GM21737 (cell line): ENCODE results near the gene VPREB1.
"Not testable (repeated sequence)": the region's sequence is repeated elsewhere in the genome, so short reads cannot be mapped to it uniquely, and the experiment has no call there.

ENCODE experiments used
- ATAC-seq: cut with Tn5 transposase; IDR thresholded peaks from one replicate; pipeline ENCODE4 v1.9.1; 2021; ENCODE audit warnings: mild to moderate bottlenecking, moderate library complexity; ENCODE audit not compliant: unreplicated experiment

VPREB1 gene

GRCh38 chr22:22245256-22245909 is 797 bp downstream of the VPREB1 start:
- ATAC-seq: no peak

DNA sequence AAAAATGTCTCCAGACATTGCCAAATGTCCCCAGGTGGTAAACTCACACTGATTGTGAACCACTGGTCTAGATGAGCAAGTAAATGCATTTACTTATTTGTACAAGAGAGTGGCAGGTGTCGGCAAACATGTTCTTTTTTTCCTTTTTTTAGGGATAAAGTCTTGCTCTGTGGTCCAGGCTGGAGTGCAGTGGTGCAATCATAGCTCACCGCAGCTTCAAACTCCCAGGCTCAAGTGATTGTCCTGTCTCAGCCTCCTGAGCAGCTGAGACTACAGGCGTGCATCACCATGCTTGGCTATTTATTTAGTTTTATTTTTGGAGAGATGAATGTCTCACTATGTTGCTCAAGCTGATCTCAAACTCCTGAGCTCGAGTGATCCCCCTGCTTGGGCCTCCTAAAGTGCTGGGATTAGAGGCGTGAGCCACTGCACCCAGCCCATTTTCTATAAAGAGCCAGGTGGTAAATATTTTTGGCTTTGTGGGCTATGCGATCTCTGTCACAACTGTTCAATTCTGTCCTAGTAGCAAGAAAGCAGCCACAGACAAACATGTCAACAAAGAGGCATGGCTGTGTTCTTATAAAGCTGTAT is 1.4 kb downstream of the VPREB1 start:
- no peak for ATAC-seq

DNA sequence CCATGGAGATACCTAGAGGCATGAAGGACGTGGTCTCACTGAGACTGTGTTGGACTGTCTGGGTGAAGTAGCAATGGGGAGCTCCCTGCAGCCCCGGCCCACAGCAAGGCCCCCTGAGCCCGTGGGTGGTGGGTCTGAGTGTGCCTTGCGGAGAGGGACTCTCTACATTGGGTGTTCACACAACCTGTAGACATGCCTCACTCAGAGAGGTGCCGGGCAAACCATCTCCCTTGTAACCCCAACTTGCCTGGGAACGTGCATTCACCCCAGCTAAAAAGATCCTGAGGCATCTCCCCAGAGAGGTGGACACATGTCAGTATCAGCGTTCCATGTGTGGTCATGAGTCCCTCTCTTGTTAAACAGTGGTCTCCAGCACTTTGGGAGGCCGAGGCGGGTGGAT is 2.1 kb downstream of the VPREB1 start:
- ATAC-seq: no peak

- ATAC-seq: no peak
These were observed 4.3 kb downstream of the VPREB1 start for GRCh38 chr22:22248878-22249277.

GRCh38 chr22:22250651-22251050 is 6.1 kb downstream of the VPREB1 start:
- ATAC-seq: not testable (repeated sequence)

DNA sequence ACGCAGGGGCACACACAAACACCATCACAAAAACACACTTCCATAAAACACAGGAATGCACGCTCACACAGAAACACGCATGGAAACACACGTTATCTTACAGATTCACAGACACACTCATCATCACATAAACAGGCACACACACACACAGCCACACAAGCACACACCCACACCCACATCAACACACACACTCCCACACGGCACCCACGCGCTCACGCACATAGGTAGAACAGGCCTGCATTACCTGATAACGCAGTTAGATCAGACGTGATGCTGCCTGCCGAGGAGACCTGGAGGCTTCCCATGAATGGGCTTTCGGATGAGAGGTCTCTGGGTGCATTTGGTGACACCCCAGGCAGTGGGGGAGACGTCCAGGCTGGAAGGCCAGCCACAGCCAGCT is 11.5 kb downstream of the VPREB1 start:
- ATAC-seq: not testable (repeated sequence)

DNA sequence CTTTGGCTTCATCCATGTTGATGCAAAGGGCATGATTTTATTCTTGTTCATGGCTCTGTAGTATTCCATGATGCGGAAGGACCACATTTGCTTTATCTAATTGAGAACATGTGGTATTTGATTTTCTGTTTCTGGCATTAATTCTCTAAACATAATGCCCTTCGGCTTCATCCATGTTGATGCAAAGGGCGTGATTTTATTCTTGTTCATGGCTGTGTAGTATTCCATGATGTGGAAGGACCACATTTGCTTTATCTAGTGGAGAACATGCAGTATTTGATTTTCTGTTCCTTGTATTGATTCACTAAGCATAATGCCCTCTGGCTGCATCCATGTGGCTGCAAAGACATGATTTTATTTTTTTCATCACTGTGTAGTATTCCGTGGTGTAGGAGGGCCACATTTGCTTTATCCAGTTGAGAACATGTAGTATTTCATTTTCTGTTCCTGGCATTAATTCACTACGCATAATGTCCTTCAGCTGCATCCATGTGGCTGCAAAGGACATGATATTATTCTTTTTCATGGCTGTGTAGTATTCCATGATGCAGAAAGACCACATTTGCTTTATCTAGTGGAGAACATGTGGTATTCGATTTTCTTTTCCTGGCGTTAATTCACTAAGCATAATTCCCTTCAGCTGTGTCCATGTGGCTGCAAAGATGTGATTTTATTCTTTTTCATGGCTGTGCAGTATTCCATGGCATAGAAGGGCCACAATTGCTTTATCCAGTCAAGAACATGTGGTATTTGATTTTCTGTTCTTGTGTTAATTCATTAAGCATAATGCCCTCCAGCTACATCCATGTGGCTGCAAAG is 14.2 kb downstream of the VPREB1 start:
- ATAC-seq: not testable (repeated sequence)

GRCh38 chr22:22260169-22260568 is 15.6 kb downstream of the VPREB1 start:
- ATAC-seq: not testable (repeated sequence)

DNA sequence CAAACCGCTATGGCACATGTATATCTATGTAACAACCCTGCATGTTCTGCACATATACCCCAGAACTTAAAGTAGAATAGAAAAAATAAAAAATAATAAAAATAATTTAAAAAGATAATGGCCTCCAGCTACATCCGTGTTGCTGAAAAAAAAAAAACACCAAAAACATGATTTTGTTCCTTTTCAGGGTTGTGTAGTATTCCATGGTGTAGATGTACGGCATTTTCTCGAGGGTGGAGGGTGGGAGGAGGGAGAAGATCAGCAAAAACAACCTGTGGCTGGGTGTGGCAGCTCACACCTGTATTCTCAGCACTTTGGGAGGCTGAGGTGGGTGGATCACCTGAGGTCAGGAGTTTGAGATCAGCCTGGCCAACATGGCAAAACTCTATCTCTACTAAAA is 16.0 kb downstream of the VPREB1 start:
- ATAC-seq: not testable (repeated sequence)

- ATAC-seq: not testable (repeated sequence)
These were observed 17.9 kb downstream of the VPREB1 start for GRCh38 chr22:22262332-22263074.

GRCh38 chr22:22263823-22264222 is 19.2 kb downstream of the VPREB1 start:
- ATAC-seq: not testable (repeated sequence)

DNA sequence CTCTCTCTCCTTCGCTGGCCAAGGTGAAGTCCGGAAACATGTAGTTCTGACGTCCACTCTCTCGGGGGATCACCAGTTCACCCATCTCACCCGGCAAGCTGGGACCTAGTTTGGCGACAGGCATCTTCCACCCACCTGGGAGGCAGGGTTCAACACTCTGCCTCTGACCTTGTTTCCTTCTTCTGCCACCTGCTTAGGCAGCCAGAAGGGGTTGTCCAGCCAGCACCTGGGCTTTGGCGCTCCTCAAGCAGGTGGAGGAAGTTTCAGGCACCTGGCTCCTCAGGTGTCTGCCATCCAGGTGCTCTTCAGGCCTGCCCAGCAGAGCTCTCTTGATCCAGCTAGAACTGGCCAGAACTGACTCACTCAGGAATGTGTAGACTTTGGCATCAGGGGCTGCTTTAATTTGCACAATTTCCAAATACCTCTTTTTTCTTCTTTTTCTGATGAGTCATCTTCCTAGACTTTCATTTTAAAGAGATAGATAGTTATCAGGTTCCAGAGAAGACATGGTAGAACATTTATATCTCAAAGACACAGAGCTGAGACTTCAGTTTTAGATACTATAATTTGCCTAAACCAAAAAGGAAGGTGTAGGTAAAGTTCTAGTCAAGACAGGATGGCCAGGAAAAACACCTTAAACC is 25.6 kb downstream of the VPREB1 start:
- ATAC-seq: not testable (repeated sequence)

DNA sequence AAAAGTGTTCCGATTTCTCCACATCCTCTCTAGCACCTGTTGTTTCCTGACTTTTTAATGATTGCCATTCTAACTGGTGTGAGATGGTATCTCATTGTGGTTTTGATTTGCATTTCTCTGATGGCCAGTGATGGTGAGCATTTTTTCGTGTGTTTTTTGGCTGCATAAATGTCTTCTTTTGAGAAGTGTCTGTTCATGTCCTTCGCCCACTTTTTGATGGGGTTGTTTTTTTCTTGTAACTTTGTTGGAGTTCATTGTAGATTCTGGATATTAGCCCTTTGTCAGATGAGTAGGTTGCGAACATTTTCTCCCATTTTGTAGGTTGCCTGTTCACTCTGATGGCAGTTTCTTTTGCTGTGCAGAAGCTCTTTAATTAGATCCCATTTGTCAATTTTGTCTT is 32.8 kb downstream of the VPREB1 start:
- ATAC-seq: not testable (repeated sequence)

- ATAC-seq: not testable (repeated sequence)
These were observed 40.6 kb downstream of the VPREB1 start for GRCh38 chr22:22284962-22285756.

- ATAC-seq: not testable (repeated sequence)
These were observed 42.0 kb downstream of the VPREB1 start for GRCh38 chr22:22286390-22287105.

- ATAC-seq: not testable (repeated sequence)
These were observed 42.6 kb downstream of the VPREB1 start for GRCh38 chr22:22287106-22287626.

GRCh38 chr22:22289666-22290065 is 45.1 kb downstream of the VPREB1 start:
- ATAC-seq: not testable (repeated sequence)

DNA sequence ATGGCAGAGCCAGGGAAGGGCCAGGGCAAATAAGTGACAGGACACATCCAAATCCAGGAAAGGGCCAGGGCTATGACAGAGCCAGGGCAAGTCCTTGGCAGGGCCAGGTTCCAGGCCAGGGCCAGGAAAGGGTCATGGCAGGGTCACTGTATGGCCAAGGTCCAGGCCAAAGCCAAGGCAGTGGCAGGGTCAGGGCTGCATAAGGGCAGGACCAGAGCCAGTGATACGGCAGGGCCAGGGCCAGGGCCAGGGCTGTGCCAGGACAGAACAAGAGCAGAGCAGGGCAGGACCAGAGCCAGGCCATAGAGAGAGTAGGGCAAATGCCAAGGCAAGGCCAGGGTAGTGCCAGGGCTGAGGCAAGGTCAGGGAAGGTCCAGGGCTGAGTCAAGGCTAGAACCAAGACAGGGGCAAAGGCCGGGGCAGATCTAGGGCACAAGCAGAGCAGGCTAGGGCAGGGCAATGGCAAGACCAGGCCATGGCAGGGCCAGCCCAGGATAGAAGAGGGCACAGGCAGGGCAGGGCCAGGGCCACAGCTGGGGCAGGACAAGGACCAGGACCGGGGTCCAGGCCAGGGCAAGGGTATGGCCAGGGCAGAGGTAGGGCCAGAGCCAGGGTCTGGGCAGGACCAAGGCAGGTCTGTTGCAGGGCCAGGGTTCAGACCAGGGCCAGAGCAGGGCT is 46.7 kb downstream of the VPREB1 start:
- ATAC-seq: not testable (repeated sequence)
